ENCODE data around the gene GRIA4.

The GRIA4 gene

GRCh38 chr11:105639527-105639926 is 29.7 kb downstream of the GRIA4 start:
- DNase-seq (ENCODE audit: low read depth) = no peak

- no peak for DNase-seq (ENCODE audit: low read depth)
Measured at GRCh38 chr11:105641433-105641832, 31.6 kb downstream of the GRIA4 start.

DNA sequence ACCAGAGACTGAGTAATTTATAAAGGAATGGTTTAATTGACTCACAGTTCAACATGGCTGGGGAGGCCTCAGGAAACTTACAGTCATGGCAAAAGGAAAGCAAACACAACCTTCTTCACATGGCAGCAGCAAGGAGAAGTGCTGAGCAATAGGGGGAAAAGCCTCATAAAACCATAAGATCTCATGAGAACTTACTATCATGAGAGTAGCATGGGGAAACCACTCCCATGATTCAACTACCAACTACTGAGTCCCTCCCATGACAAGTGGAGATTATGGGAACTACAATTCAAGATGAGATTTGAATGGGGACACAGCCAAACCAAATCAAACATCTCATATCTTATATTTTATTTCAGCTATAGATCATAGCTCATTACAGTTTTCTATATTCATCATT is 33.0 kb downstream of the GRIA4 start:
- no peak for DNase-seq (ENCODE audit: low read depth)

- no peak for DNase-seq (ENCODE audit: low read depth)
Measured at GRCh38 chr11:105644839-105645573, 35.1 kb downstream of the GRIA4 start.

DNA sequence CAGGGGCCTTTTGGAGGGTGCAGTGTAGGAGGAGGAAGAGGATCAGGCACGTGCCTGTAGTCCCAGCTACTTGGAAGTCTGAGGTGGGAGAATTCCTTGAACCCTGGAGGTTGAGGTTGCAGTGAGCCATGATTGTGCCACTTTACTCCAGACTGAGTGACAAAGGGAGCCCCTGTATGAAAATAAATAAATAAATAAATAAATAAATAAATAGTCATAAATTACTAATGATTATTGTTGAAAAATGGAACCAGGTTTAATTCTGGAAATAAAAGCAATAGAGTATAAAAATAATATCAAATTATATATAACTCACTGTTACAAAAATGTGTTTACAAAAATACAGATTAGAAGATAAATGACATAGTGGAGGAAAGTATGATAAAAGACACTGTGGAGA is 37.9 kb downstream of the GRIA4 start:
- no peak for DNase-seq (ENCODE audit: low read depth)

- no peak for DNase-seq (ENCODE audit: low read depth)
Measured at GRCh38 chr11:105648762-105649161, 38.9 kb downstream of the GRIA4 start.

GRCh38 chr11:105665281-105665680 is 55.4 kb downstream of the GRIA4 start:
- no peak for DNase-seq (ENCODE audit: low read depth)

DNA sequence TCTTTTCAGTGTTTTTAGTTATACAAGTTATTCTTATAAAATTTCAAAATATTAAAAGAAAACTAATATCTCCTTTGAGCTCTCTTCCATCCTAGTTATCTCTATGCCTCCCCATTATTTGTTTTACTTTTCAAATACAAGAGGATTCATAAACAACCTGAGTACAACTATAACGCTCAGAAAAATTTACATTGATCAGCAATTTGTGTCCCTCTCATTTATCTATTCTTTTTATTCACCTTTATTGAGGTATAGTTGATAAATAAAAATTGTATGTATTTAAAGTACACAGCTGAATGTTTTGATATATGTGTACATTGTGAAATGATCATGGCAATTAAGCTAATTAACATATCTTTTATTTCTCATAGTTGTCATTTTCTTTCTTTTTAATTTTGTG is 57.6 kb downstream of the GRIA4 start:
- DNase-seq (ENCODE audit: low read depth) = no peak

- no peak for DNase-seq (ENCODE audit: low read depth)
Measured at GRCh38 chr11:105670811-105671210, 60.9 kb downstream of the GRIA4 start.

GRCh38 chr11:105673089-105673488 is 63.2 kb downstream of the GRIA4 start:
- DNase-seq (ENCODE audit: low read depth) = no peak

DNA sequence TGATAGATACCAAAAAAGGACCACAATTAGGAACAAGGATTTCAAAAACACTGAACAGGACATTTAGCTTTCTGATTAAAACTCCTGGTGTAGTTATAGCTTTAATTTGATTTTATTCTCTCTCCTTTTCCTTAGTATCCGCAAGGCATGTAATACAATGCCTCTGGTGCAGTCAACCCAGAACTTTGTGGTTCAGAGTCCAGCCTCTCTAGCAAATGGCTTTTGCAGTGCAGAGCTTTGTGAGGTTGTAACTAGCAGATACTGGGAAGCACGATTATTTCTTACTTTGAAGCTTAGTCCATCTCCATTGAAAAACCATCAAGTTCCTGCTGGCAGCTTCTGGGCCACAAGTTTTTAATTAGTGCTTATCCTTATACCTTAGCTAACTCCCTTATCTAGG is 79.8 kb downstream of the GRIA4 start:
- no peak for DNase-seq (ENCODE audit: low read depth)

GRCh38 chr11:105690467-105690866 is 80.6 kb downstream of the GRIA4 start:
- no peak for DNase-seq (ENCODE audit: low read depth)

DNA sequence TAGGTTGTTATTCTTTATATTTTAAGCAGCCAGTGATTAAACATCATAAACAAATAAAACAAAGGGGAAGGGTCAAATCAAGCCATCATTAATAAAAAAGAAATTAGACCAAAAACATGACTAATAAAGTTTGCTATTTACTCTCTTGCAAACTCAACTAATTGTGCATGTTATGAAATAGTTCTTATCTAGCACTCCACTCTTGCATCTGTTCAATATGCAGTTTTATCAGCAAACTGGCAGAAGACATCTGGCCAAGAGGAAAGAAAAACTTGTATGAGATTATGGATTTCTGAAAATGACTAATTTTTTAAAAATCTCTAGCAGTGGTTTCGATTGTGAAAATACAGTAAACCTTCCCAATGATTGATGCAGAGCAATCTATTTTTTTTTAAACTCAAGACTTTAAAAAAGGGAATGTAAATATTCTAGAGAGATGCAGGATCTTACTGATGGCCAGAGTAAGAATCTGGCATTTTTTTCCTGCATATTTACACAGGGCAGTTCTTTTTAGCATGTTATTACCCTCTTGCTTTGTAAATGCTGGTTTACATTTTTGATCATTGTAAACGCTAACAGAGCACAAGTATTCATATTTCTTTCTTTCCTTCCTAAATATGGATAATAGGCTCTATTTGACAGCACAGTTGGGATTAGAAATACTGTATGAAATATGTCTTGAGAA is 83.3 kb downstream of the GRIA4 start:
- no peak for DNase-seq (ENCODE audit: low read depth)

- DNase-seq (ENCODE audit: low read depth) = no peak
Measured at GRCh38 chr11:105696000-105696399, 86.1 kb downstream of the GRIA4 start.

DNA sequence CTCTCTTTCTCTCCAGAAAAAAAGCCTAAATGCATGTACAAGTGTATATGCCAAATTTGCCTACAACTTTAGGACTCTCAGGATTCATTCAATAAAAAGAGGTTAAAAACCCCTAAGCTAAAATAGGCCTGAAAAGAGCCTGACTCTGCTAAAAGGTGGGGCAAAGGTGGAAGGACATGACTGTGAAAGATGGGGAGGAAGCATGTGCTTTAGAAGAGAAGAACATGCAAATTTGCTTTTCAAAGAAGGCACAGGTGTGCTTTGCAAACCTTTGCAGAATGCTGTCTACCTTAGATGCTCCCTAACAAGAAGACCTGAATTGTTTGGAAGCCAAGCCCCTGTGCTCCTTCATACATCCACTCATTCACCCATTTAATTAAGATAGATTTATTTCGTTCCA is 87.4 kb downstream of the GRIA4 start:
- DNase-seq (ENCODE audit: low read depth) = no peak

DNA sequence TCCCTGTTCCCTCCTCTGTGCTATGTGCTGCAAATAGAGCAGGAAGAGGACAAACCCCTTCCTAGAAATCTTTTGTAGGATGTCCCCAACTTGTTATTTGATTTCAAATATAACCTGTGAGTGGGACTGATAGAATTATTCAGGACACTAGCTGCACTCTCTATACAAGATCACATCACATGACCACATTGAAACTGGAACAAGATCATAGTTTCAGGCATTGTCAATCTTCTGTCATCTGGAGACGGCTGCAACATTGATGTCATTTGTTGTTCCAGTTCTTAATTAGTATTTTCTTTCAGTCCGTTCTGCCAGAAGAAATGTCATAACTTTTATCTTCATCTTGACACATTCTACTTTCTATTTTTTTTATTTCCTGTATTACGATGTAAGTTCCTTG is 89.3 kb downstream of the GRIA4 start:
- DNase-seq (ENCODE audit: low read depth) = no peak

- DNase-seq (ENCODE audit: low read depth) = no peak
Measured at GRCh38 chr11:105700271-105700670, 90.4 kb downstream of the GRIA4 start.

GRCh38 chr11:105701098-105701497 is 91.2 kb downstream of the GRIA4 start:
- no peak for DNase-seq (ENCODE audit: low read depth)

GRCh38 chr11:105705786-105706530 is 96.1 kb downstream of the GRIA4 start:
- DNase-seq (ENCODE audit: low read depth) = no peak

DNA sequence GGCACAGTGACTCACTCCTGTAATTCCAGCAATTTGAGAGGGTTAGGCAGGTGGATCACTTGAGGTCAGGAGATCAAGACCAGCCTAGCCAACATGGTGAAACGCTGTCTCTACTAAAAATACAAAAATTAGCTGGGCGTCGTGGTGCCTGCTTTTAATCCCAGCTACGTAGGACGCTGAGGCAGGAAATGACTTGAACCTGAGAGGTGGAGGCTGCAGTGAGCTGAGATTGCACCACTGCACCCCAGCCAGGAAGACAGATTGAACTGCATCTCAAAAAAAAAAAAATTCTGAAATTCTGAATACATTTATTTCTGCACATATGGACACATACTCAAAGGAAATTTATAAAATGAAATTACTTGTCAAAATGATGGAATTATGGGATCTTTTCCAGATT is 103.2 kb downstream of the GRIA4 start:
- DNase-seq (ENCODE audit: low read depth) = no peak

DNA sequence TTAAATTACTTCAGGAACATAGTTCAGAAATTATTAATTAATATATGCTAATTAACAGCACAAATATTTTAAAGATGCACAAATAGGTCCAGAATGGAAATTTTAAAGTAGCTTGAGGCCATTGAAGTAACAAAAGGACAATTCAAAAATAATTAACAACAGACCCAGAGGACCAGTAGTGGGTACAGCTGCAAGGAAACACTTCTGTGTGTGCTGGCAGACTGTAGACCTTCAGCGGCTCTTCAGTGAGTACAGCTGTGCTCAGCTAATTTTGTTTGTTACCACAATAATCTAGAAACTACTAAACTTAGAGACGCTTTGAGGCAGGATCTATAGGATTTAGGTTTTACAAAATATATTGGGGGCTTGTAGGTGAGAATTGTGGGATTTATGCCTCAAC is 103.8 kb downstream of the GRIA4 start:
- DNase-seq (ENCODE audit: low read depth) = no peak

DNA sequence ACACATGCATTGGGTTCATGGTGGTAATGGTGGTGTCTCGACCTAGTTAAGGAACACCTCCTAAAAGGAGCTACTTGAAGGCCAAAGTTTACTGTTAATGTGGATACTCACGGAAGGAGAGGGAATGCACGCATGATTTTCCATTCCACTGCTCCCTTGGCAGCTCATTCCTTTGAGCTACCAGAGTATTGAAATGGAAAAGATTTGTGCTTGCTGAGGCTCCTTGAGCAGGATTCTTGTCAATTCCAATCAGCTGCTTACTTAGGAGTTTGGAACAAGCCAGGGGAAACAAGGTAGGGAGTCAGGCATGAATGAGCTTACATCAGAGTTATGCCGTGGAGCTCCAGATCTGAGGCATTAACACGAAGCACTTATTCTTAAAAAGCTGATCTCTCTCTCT is 108.8 kb downstream of the GRIA4 start:
- no peak for DNase-seq (ENCODE audit: low read depth)

Measured in stimulated activated CD8-positive, alpha-beta memory T cell treated with anti-CD3 and anti-CD28 coated beads, Interleukin-15, amount 100 ng/mL, for 1 hour (primary cell).